ENCODE data around the gene HOXA6. TPM values are rescaled to one million over a fixed set of nuclear protein-coding genes. Genes with fewer than 3 reads are reported as not detected.
A peak's percentile ranks its signal among the peaks of the same experiment; 100 is the strongest.

The HOXA6 gene
- total and polyA plus RNA-seq, 2 donors (not counting 1 experiment from before 2014, with no cell fraction given) = 1.2 to 3.6 TPM

- Histone ChIP-seq H3K36me3 (ENCODE audit: control insufficient read depth, insufficient read depth, low read length) (no peaks in the 10 kb centered on the region), H3K4me2 (ENCODE audit: extremely low read depth, insufficient read depth, low read length) (peak overlapping the region; percentile 89), H4K20me1 (ENCODE audit: control insufficient read depth, extremely low read depth, insufficient read depth, low read length) (no peaks in the 10 kb centered on the region), H3K9ac (ENCODE audit: insufficient read depth, low read length) (peak overlapping the region; percentile 49), H3K4me1 (ENCODE audit: control insufficient read depth, extremely low read depth, insufficient read depth, low read length) (peaks cover 23% of the 10 kb centered on the region), H3K4me3 (replicated peaks in 1 of 4; ENCODE audit: control extremely low read depth in 1 of 4, insufficient read depth in 1 of 4, low read depth in 3 of 4, low read length in 4 of 4) (peak overlapping the region; percentile 43 to 92 (median 64)), H3K27me3 (ENCODE audit: control insufficient read depth, insufficient read depth, low read length) (no peaks in the 10 kb centered on the region), H2AFZ (ENCODE audit: low read length) (no peak overlapping the region), H3K79me2 (ENCODE audit: control insufficient read depth, insufficient read depth, low read length) (peaks cover 77% of the 10 kb centered on the region), H3K9me3 (ENCODE audit: control insufficient read depth, insufficient read depth, low read depth, low read length) (no peaks in the 10 kb centered on the region), H3K27ac (ENCODE audit: insufficient read depth, low read length) (peak overlapping the region; percentile 86)
- TF ChIP-seq EZH2 (IDR thresholded peaks at IDR 0.05; ENCODE audit: low read length, missing control alignments) = no peak
- no peak for TF ChIP-seq CTCF (conservative IDR thresholded peaks at IDR 0.05 in 1 of 2, IDR thresholded peaks at IDR 0.05 in 1 of 2; ENCODE audit: low read depth in 1 of 2, low read length in 2 of 2)
- DNase-seq (ENCODE audit: low read depth in 2 of 2) = peak; percentile 64 to 84
These were observed 33.4 kb downstream of the HOXA6 start for GRCh38 chr7:27113991-27114769.

- Histone ChIP-seq H3K4me1 (ENCODE audit: control insufficient read depth, extremely low read depth, insufficient read depth, low read length) (peaks cover 20% of the 10 kb centered on the region), H3K9me3 (ENCODE audit: control insufficient read depth, insufficient read depth, low read depth, low read length) (no peaks in the 10 kb centered on the region), H3K4me2 (ENCODE audit: extremely low read depth, insufficient read depth, low read length) (peak overlapping the region; percentile 96), H3K27me3 (ENCODE audit: control insufficient read depth, insufficient read depth, low read length) (no peaks in the 10 kb centered on the region), H2AFZ (ENCODE audit: low read length) (no peak overlapping the region), H4K20me1 (ENCODE audit: control insufficient read depth, extremely low read depth, insufficient read depth, low read length) (no peaks in the 10 kb centered on the region), H3K9ac (ENCODE audit: insufficient read depth, low read length) (peak overlapping the region; percentile 76), H3K79me2 (ENCODE audit: control insufficient read depth, insufficient read depth, low read length) (peaks cover 69% of the 10 kb centered on the region), H3K4me3 (replicated peaks in 1 of 4; ENCODE audit: control extremely low read depth in 1 of 4, insufficient read depth in 1 of 4, low read depth in 3 of 4, low read length in 4 of 4) (peak overlapping the region; percentile 51 to 92 (median 66)), H3K27ac (ENCODE audit: insufficient read depth, low read length) (peak overlapping the region; percentile 93), H3K36me3 (ENCODE audit: control insufficient read depth, insufficient read depth, low read length) (no peaks in the 10 kb centered on the region)
- TF ChIP-seq EZH2 (IDR thresholded peaks at IDR 0.05; ENCODE audit: low read length, missing control alignments) (no peak), CTCF (conservative IDR thresholded peaks at IDR 0.05 in 1 of 2, IDR thresholded peaks at IDR 0.05 in 1 of 2; ENCODE audit: low read depth in 1 of 2, low read length in 2 of 2) (no peak)
- peak; percentile 94 to 96 for DNase-seq (ENCODE audit: low read depth in 2 of 2)
These were observed 34.3 kb downstream of the HOXA6 start for GRCh38 chr7:27112955-27113949.

DNA sequence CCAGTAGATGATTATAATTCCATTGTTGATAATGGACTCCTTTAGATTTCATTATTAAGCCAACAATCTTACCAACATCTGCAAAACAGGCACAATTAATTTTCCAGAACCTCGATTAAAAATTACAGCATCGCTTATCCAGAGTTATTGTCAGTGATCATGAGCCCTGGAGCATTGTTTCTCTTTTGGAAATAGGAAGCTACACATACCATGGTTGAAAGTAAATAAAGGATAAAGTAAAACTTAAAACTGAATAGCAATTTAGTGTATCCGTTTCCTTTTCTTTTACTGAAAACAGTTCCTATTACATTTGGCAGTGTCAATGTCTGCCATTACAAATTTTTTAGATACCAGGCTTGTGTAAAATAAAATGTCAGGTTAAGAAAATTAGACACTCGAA, 35.2 kb downstream of the HOXA6 start:
- peaks cover 22% of the 10 kb centered on the region for H3K4me1 ChIP-seq (ENCODE audit: control insufficient read depth, extremely low read depth, insufficient read depth, low read length)
- H3K9ac ChIP-seq (ENCODE audit: insufficient read depth, low read length) = no peak overlapping the region
- peak in 1 of 2 donors; percentile 32 for DNase-seq (ENCODE audit: low read depth in 2 of 2)
- peak overlapping the region; percentile 9 to 92 (median 64) for H3K4me3 ChIP-seq (replicated peaks in 1 of 4; ENCODE audit: control extremely low read depth in 1 of 4, insufficient read depth in 1 of 4, low read depth in 3 of 4, low read length in 4 of 4)
- H3K27me3 ChIP-seq (ENCODE audit: control insufficient read depth, insufficient read depth, low read length) = no peaks in the 10 kb centered on the region
- H3K4me2 ChIP-seq (ENCODE audit: extremely low read depth, insufficient read depth, low read length) = peak overlapping the region; percentile 96
- H3K36me3 ChIP-seq (ENCODE audit: control insufficient read depth, insufficient read depth, low read length) = no peaks in the 10 kb centered on the region
- H3K27ac ChIP-seq (ENCODE audit: insufficient read depth, low read length) = peak overlapping the region; percentile 93
- H4K20me1 ChIP-seq (ENCODE audit: control insufficient read depth, extremely low read depth, insufficient read depth, low read length) = no peaks in the 10 kb centered on the region
- H2AFZ ChIP-seq (ENCODE audit: low read length) = no peak overlapping the region
- no peaks in the 10 kb centered on the region for H3K9me3 ChIP-seq (ENCODE audit: control insufficient read depth, insufficient read depth, low read depth, low read length)
- H3K79me2 ChIP-seq (ENCODE audit: control insufficient read depth, insufficient read depth, low read length) = peaks cover 66% of the 10 kb centered on the region
- TF ChIP-seq CTCF (conservative IDR thresholded peaks at IDR 0.05 in 1 of 2, IDR thresholded peaks at IDR 0.05 in 1 of 2; ENCODE audit: low read depth in 1 of 2, low read length in 2 of 2) (no peak), EZH2 (IDR thresholded peaks at IDR 0.05; ENCODE audit: low read length, missing control alignments) (no peak)
